Adrenal gland (tissue), 5 donors: Measurements from ENCODE around the gene MBOAT1.

Experiments
- POLR2A ChIP-seq, 2 donors: fragments of 450-650 bp; IDR thresholded peaks; one replicate each; pipeline ENCODE4 v1.6.1; 2017; ENCODE audit warnings: antibody characterized with exemption in 2 of 2, mild to moderate bottlenecking in 2 of 2, moderate library complexity in 1 of 2
- TF ChIP-seq, protein P1 (sequence below), 6 experiments: fragments of 450-650 bp in 4 of 6; fragments of 200-600 bp in 2 of 6; sonication (generic) in 1 of 6; IDR thresholded peaks; 1 replicate in 5 of 6; 2 replicates in 1 of 6; pipeline versions ENCODE4 v1.5.1 to v1.8.0; 2016 to 2021; ENCODE audit warnings: antibody characterized with exemption in 6 of 6, mild to moderate bottlenecking in 2 of 6, moderate library complexity in 1 of 6
- donor health status: DM: no; HTN: no; CAD: no.

- TF ChIP-seq, protein P1, sequence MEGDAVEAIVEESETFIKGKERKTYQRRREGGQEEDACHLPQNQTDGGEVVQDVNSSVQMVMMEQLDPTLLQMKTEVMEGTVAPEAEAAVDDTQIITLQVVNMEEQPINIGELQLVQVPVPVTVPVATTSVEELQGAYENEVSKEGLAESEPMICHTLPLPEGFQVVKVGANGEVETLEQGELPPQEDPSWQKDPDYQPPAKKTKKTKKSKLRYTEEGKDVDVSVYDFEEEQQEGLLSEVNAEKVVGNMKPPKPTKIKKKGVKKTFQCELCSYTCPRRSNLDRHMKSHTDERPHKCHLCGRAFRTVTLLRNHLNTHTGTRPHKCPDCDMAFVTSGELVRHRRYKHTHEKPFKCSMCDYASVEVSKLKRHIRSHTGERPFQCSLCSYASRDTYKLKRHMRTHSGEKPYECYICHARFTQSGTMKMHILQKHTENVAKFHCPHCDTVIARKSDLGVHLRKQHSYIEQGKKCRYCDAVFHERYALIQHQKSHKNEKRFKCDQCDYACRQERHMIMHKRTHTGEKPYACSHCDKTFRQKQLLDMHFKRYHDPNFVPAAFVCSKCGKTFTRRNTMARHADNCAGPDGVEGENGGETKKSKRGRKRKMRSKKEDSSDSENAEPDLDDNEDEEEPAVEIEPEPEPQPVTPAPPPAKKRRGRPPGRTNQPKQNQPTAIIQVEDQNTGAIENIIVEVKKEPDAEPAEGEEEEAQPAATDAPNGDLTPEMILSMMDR (IDR thresholded peaks at IDR 0.05), result no peak
- no peak for TF ChIP-seq POLR2A (IDR thresholded peaks at IDR 0.05)
Observed at GRCh38 chr6:20159098-20159497, 53.2 kb downstream of the MBOAT1 start.
